Amniotic stem cell (primary cell): ENCODE data around the gene LMX1A.

Experiments
- DNase-seq: peaks from one replicate; lab custom pipeline; 2025; lab: John Stamatoyannopoulos, UW

The LMX1A gene

DNA sequence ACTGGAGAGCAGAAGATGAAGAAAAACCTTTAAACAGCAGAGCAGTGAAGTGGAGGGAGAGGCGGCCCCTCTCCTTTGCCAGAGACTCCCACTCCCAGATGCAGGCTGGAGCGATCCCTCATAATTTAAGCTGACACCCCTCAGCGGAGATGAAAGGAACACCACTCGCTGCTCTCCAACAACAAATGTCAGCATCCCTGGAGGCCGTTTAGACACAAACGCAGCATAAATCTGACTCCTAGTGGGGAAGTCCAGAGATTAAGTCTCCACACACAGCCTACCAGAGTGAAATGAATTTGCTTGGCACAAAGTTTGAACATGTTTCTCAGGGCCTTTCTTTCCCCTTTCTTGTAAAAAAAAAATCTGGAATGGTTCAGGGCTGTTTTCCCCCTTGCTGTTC lies 137.8 kb downstream of the LMX1A start:
- DNase-seq = no peak

DNA sequence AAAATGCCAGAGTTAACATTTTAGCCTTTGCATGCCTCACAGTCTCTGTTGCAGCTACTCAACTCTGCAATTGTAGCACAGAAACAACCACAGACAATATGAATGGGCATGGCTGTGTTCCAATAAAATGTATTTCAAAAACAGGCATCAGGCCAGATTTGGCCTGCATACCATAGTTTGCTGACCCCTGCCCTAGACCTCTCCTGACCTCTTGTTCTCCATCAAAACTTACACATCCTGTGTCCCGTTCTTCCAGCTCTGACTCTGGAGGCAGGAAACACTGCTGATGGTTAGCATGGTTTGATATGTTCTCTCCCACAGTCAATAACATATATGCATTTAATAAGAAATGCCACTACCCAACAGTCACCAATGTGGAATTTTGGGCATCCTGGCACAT lies 138.6 kb downstream of the LMX1A start:
- DNase-seq = no peak

DNA sequence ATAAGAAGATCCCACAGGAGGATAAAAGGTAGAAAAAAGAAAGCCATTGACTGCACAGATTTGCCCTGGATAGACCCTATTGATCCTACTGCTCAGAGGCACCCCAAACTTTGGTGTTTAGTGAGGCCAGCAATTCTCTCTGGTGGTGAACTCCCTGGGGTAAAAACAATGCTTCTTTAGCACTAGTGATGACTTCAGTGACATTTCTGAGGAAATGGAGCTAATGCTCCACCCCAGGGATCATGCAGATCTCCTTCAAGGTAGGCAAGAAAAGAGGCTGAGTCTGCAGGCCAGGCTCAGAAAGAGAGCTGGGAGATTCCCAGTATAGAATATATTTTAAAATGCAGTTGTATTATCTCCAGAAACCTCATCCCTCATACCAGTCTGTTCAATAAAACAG lies 140.3 kb downstream of the LMX1A start:
- no peak for DNase-seq

DNA sequence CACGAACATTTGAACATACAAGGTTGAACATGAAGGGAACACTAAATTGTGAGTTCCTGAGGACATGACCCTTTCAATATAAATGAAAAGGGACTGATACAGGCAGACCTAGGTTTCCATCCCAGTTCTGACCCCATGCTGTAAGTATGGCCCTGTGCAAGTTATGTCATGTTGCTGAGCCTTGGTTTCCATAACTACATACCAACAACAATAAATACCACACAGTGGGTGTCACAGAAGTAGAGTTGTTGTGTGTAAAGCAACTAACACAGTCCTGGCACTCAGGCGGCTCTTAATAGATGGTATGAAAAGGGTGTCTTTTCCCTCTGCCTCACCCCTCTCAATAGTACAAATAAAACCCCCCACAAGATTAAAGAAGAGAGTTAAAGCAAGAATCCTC lies 140.8 kb downstream of the LMX1A start:
- no peak for DNase-seq

DNA sequence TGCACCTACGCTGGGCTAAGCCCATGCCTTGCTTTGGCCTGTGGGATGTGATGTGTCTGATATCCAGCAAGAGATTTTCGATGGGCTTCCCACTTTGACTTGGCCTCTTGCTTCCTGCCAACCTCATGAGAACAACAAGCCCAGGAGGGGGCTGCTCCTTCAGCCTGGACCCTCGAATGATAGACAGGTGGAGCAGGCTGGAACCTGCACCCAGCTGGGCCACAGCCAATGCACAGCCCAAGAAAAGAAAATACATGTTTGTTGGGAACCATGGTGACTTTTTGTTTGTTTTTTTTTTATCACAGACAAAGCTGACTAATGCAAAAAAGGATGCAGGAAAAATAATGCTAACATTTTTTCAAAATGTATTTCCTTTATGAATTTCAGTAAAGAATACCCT lies 144.3 kb downstream of the LMX1A start:
- no peak for DNase-seq

DNA sequence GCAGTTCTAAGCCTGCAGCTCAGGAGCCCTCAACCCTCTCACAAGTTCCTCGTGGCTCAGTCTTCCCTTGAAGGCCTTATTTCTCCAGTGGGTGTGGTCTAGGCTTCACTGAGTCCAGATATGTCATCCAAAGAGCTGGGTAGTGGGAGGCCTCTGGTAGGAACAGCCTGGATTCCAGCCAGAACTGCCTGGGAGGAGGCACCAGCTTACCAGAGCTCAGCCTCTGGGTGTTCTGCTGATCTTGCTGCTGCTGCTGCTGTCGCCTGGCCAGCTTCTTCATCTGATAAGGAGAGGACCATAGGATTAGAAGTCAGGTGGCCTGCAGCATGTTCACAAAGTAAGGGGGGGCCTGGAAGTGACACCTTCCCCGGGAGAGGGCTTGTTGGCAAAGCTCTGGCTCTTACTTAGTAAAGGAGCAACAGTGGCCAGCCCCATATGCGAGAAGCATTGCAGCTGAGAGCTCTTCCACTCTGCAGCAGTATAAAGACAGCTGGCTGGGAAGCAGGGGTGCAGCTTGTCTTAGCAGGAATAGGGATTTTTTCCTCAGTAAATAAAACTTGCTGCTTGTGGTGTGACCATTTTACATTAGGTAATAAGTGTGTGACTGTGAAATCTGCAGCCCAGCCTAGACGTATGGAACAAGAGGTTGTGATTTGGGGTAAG lies 148.5 kb downstream of the LMX1A start:
- no peak for DNase-seq

DNA sequence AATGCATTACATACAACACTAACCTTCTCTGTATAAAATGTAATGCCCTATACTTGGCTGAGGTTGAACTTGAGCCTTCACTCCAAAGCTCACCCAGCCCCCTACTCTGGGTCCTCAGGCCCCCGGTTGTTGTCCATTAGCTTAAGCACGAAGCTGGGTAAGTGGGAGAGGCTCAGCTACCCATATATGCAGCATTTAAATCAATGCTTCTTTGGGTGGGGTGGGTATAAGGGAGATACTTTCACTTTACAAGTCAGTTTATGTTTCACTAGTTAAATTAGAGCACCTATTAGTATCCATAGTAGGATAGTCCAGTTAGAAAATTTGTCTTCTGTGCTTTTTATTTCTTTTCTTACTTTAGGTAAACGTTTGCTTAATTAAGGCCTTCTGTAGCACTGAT lies 151.4 kb downstream of the LMX1A start:
- DNase-seq = no peak

DNA sequence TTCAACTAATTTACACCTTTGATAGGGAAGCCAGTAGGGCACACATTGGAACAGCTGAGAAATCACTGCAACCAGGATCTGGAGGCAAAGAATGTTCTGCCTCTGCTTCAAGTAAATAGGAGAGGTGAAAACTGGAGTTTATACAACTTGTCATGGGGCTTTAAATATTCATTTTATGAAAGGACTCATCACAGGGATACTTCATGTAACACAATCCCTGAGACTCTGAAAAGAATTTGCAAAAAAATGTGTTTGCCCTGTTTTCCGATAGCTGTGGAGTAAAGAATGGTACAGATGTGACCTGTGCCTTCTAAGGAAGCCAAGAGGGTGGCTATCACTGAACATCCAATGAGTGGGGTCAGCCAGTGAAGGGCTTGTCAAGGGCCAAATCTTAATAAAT lies 152.0 kb downstream of the LMX1A start:
- DNase-seq = no peak

DNA sequence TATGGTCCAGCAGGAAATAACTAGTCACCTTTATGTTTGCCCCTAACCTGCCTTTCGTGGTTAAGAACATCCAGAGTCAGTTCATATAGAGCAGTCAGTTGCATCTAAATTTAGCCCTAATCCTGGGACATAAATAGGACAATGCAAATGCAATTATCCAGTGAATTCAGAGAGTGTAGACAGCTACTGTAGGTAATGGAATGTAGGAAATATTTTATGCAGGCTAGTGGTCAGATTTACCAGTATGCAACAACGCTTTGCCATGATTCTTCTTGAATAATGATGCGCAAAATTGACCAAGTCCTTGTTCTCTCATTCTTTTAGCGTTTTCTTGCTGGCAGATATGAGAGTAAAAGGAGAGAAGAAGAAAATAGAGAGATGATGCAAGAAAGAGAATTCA lies 165.4 kb downstream of the LMX1A start:
- no peak for DNase-seq

DNA sequence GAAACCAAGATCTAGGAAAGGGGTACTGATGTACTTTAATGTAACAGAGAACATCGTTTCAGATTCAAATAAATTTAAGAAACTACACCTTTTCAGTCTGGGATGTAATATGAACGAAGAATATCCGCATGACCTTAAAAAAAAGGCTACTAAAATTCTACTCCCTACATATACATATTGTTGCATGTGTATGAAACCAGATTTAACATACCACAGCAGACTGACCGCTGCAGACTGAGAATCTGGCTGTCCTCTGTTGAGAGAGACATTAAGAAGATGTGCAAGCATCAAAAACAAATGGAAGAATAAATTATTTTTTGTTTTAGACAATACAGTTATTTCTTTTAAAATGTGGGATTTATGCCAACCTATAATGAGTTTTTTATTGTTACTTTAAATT lies 166.6 kb downstream of the LMX1A start:
- DNase-seq = no peak

DNA sequence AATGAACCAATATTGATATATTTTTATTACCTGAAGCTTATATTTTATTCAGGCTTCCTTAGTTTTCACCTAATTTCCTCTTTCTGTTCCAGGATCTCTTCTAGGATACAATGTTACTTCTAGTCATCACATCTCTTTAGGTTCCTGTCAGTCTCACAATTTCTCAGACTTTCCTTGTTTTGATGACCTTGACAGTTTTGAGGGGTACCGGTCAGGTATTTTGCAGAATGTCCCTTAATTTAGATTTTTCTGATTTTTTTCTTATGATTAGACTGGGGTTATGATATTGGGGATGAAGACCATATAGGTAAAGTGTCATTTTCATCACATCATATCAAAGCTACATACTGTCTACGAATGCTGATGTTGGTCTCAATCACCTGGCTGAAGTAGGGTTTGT lies 167.5 kb downstream of the LMX1A start:
- no peak for DNase-seq

DNA sequence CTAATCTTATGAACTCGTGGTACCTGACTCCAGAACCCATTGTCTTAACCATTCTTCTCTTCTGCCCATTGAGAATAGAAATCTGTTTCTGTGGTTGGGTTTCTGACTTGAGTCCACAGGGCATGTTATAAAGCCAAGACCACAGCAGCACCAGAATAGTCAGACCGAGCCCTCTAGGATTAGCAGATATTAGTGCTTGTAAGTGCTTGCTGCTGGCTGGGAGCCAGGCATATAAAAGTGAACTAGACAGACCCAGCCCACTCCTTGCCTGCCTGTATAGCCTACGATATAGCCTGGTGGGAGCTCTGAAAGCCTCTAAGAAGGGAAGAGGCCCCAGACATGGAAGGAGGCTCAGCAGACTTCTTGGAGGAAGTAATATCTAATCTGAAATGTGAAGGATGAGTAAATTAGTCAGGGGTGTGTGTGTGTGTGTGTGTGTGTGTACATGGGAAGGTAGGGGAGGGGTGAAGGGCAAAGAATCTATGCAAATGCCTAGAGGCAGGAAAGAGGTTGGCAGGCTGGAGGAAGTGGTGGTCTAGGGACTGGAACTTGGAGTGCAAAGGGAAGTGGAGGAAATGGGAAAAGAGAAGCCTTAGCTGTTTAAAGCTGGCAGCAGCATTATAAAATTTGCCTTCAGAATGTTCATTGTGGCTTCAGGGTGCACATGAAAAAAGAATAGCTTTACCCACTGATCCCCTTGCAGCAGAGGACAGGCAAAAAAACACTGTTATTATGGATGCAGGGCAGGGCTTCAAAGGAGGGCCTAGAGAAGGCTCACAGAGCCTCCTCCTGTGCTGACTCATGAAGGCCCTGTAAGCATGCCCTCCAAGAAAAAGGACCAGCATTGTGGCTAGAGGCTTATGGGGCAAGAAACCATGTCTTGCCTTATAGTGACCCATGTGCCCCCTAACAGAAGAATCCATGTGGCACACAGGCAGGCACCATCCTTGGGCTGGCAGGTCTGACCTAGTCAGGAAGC lies 169.2 kb downstream of the LMX1A start:
- DNase-seq = no peak

DNA sequence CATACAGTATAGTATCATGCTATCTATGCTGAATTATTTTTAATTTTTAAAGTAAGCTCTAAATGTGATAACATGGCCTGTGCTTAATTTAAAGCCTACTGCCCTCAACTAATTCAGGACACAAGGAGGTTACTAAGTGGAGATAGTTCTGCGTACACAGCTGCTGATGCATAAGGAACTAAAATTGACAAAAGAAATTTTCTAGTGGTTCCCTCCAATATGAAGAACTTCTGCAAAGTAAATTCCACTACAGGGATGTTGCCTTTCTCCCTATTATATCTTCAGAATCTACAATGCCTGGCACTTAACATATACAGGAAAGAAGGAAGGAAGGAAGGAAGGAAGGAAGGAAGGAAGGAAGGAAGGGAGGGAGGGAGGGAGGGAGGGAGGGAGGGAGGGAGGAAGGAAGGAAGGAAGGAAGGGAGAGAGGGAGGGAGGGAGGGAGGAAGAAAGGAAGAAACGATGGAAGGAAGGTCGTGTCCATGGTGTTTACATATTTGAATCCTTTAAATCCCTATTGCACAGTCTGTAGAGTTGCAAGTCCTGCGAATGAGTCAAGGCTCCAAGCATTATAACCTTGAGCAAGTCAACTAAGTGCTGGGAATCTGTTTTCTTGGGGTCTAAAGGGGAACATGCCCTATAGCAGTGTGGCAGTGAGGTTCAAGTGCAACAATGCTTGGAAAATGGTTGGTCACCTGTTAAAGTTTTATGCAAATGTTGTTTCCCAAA lies 171.2 kb downstream of the LMX1A start:
- DNase-seq = no peak

DNA sequence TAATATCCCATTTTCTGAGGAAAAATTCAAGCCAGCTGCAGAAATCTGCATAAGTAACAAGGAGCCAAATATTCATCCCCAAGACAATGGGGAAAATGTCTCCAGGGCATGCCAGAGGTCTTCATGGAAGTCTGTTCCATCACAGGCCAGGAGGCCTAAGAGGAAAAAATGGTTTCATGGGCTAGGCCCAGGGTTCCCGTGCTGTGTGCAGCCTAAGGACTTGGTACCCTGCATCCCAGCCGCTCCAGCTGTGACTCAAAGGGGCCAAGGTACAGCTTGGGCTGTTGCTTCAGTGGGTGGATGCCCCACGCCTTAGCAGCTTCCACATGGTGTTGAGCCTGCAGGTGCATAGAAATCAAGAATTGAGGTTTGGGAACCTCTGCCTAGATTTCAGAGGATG lies 173.5 kb downstream of the LMX1A start:
- no peak for DNase-seq

DNA sequence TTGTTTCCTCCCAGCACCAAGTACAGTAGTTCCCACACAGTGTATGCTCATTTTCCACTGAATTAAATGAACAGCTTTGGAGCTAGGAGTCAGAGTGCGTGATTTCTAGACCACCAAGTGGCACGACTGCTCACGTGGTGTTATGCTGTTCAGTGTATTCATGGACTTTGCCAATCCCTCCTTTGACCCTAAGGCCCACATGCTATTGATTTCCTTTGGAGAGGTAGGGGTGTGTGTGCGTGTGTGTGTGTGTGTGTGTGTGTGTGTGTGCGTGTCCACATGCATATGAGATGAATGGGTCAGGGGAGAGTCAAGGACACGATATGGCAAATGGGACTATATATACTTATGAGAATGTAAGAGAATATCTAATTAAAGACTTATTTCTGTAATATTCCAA lies 177.2 kb downstream of the LMX1A start:
- no peak for DNase-seq

DNA sequence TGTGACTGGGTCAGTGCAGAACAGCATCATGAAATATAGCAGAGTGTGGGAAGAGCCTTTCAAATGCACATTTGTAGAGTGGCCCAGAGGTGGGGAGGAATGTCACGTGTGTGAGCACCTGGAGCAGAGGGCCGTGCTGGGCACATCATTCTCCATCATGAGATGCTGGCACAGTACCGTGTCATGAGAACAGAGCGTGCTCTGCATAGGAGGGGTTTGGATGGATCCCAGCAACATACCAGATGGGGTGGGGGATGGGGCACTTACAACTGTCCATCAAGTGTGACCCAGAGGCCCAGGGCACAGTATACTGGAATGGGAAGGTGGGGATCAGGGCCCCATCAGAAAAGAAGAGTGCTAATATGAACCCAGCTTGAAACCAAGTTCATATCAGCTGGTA lies 182.0 kb downstream of the LMX1A start:
- DNase-seq = no peak

DNA sequence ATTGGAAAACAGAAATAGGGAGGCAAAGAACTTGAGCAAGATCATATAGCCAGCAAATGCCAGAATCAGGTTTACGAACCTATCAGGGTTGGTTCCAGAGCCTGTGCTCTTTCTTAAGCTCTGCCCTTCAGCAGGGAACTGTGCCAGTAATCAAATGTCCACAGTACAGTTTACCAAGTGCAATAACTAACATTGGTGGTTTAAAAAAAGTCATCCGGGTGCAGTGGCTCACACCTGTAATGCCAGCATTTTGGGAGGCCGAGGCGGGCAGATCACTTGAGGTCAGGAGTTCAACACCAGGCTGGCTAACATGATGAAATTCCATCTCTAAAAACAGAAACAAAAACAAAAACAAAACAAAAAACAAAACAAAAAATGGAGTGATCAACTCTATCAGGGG lies 182.7 kb downstream of the LMX1A start:
- no peak for DNase-seq

DNA sequence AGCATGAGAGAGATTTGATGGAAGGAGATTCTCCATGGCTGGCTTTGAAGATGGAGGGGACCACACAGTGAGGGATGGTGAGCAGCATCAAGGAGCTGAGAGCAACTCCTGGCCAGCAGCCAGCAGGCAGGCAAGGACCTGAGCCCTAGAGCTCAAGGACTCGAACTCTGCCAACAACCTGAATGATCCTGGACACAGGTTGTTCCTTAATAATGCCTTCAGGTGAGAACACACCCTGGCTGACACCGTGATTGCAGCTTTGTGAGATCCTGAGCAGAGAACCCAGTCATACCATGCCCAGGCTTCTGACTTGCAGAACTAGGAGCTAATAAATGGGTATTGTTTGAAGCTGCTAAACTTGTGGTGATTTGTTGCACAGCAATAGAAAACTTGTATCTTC lies 183.1 kb downstream of the LMX1A start:
- no peak for DNase-seq

DNA sequence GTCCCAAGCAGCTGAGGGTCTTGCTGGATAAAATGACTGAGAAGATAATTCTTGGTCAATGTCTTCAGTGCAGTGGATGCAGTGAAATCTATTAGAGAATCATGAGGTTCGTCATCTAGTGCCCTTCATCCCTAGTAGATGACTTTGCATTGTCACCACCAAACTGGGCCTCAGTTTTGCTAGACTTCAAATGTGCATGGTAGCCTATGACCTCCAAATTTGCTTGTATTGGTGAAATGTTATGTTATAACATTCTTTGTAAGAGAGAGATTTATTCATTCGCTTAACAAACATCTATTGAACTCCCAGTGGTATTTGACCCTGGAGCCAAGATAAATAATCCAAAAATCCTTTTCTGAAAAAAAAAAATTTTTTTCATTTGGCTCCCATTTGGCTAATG lies 183.8 kb downstream of the LMX1A start:
- DNase-seq = no peak

DNA sequence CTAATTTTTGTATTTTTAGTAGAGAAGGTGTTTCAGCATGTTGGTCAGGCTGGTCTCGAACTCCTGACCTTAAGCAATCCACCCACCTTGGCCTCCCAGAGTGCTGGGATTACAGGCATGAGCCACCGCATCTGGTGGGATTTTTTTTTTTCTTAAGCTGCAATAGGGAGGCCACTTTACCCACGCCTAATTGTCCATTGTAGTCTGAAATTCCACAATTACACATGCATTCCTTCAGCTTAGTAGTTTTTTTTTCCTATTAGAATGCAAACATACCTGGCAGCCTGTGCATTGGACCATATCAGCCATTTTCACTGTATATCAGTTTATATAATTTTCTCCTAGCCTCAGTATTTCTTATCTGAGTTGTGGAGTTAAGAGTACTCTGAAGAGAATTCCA lies 186.8 kb downstream of the LMX1A start:
- no peak for DNase-seq

DNA sequence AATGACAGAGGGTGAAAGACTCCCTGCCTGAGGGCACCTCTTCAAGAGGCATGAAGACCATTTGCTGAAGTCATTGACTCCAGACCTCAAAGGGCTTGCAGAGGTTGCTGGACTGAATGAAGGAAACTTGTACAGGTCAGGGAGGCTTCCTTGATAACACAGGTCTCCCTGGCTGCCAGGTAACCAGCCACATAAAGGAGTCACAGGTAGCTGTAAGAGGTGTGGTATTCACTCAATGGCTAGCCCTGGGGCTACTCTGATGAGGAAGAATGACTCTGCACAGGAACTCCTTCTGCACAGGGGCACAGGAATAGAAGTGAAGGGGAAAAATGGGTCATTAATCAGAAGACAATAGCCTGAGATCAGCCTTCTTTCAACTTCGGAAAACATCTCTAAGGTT lies 187.5 kb downstream of the LMX1A start:
- no peak for DNase-seq

DNA sequence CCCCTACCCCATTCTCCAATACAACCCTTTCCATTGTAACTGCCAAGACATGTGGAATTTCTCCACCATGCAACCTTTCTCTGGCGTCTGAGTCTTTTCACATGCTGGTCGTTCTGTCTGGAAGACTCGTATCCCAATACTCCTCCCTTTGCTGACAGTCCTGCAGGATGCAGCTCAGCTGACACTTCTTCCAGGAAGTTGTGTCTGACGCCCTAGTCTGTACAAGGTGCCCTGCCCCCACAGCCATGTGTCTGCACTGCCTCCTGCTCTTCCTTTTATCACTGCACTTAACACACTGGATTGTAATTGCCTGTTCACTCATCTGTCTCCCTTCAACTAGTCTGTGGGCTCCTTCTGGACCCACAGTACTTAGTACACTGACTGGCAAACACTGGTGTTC lies 188.0 kb downstream of the LMX1A start:
- no peak for DNase-seq

DNA sequence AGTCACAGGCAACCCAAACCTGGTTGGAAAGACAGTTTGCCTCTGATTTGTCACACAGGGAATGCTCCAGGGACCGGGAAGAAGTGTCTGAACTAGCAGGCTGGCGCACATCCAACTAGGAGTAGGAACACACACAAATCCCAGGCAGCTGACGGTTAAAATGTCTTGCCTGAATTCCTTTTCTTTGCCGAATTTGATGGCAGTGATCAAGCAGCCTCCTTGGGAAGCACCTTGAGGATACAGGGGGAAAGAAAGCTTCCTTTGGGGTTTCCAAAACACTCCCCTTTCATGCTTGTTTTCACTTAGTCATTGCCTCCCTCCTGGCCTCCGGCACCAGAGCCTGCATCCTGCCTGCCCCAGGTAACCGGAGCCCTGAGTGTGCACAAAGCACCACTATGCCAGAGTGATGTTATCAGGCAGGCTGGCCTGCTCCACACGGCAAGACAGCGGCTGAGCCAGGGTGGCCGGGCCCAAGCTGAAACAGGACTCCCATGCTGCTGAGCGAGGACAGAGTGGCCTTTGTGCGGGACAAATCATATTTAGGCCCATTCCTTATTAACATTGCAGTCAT lies 193.8 kb downstream of the LMX1A start:
- no peak for DNase-seq
